HG03045 (cell line): ENCODE results near the gene MAP2.

ENCODE experiments used
- ATAC-seq: cut with Tn5 transposase; IDR thresholded peaks from one replicate; pipeline ENCODE4 v1.9.1; 2021; ENCODE audit warnings: mild to moderate bottlenecking, moderate library complexity; ENCODE audit not compliant: unreplicated experiment

MAP2 gene

DNA sequence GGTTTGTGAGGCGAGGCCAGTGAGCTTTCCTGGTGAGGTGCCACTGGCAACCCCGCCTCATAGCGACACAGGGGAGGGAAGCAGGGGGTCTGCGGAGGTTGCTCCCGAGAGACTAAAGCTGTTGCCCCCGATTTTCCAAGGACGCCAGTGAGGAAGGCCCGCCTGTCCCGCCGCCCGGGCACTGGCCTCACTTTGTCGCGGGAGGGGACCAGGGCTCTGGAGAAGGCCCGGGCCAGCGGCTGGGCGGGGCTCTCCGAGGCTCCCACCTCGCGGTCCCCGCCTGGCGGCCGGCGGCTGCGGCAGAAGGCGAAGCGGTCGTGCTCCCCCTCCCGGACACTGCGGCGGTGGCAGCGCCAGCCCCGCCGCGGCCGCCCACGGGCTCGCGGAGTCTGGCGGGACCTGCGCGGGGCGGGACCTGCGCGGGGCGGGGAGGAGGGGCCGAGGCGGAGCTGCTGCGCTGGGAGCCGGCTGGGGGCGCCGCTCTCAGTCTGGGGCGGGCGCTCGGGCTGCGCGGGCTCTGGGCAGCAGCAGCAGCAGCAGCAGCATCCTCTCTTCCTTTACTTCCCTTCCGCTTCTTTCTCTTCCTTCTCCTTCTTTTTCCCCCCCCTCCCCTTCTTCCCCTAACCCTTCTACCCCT, at the start of gene MAP2:
MAP2 (plus strand) TSS at position 486 of the 637 bp plus-strand sequence. CDS start 229,124 bp downstream, outside the sequence.
- ATAC-seq: peak; percentile 99

- no peak for ATAC-seq
Measured at GRCh38 chr2:209376686-209377085, 47.2 kb upstream of the MAP2 start.

DNA sequence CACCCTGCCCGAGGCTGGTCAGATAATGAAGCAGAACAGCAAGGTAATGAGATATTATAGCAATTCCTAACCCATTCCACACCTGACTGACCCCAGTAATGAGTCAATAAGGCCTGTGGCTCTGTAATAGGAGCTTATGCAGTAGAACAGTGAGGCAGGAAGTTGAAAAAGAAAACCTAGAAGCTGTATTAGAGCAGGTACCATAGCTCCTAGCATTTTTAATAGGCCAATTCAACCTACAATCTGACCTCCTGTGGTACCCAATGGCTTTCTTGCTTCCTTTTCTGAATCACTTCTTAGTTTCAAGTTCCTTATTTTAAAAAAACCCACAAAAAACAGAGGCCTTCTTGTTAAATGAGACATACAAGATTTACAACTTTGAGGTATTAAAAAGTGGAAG, 43.6 kb upstream of the MAP2 start:
- ATAC-seq: peak; percentile 87

DNA sequence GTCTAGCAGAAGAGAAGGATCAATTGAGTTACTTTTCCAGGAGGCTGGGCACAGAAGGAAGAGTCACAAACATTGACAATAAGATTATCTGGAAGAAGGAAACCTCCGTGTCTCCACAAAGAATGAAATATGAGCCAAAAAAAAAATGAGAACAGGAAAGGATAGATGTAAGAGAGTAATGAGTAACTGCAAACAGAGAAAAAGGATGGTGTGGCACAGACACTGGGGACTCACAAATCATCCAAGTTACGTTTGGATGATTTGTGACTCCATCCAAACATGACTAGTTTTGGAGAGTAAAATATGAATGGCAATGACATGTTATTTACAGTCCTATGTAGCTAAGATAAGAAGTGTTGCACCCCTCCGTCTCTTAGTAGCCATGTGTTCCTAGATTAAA, 42.8 kb upstream of the MAP2 start:
- ATAC-seq: no peak

DNA sequence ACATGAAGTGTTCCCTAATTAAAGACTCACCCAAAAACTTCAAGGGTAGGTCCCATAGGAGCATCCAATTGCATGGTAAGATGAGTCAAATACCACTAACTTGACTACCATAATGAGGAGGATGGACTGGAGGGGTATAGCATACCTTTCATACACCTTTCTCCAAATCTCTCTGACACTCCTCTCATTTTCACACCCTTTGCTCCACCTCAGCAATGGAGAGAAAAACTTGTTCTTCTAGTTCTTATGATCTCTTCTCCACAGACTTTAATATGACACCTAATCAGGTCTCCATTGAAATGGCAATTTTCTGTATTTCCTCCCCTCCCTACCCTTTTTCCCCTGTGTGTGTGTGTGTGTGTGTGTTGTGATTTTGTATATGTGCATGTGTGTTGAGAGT, 41.1 kb upstream of the MAP2 start:
- no peak for ATAC-seq

DNA sequence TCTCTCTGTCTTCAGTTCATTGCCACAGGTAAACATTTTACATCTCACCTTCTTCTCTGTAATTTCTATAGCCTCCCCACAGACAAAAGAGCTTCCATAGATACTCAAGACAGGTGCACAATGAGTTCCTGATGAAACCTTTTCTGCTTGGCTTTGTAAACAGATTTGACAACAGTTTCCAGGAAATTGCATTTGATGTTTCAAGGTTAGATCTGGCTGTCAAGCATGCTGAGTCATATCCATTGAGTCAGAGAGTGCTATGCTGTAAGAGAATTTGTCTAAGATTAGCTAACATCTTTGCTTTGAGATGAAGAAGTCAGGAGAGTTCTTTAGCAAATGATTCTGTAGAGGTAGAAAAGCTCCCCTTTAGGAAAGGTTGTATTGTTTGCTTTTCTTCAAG, 40.6 kb upstream of the MAP2 start:
- ATAC-seq: no peak

GRCh38 chr2:209387389-209387788, 36.5 kb upstream of the MAP2 start:
- no peak for ATAC-seq

- ATAC-seq: no peak
Measured at GRCh38 chr2:209388446-209389037, 35.3 kb upstream of the MAP2 start.

GRCh38 chr2:209389171-209389618, 34.7 kb upstream of the MAP2 start:
- no peak for ATAC-seq

DNA sequence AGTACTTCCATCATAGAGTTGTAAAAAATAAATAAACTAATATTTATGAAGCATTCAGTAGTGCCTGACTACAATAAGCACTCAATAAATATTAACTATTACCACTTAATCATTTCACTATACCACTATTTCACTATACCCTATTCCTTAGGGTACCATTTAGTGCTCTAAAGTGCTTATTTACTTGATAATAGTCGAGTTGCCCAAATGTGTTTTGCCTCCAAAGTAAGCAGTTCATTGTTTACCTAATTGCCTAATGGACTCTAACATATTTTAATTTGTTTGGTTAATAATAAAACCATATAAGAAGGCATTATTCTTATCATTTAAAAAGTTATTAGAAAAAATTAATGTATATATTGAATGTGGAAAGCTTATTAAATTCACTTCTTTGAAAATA, 33.0 kb upstream of the MAP2 start:
- ATAC-seq: no peak

DNA sequence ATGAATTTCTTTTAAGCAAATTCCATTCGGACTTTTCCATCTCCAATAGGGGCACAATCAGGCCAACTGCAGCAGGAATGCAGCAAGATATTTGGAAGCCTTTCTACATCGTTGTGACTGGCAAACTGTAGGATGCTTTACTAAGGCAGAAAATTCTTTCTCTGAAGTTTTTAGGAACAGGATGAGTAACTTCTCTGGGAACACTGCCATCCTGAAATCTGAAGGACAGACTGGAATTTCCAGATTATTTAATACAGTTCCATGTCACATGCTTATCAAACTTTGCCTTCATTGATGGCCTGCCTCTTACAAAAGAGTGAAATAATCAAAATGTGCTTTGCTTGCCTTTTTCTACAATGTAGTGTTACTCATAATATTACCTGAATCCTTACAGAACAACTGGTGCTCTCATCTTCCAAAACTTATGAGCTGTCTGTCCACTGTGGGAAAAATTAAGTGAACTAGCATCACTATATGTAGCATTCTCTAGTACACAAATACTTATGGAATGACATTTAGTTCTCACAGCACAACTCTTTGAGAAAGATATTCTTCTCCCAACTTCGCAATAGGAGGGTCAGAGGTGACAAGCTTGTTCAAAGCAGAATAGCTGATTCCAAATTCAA, 32.0 kb upstream of the MAP2 start:
- ATAC-seq: no peak

DNA sequence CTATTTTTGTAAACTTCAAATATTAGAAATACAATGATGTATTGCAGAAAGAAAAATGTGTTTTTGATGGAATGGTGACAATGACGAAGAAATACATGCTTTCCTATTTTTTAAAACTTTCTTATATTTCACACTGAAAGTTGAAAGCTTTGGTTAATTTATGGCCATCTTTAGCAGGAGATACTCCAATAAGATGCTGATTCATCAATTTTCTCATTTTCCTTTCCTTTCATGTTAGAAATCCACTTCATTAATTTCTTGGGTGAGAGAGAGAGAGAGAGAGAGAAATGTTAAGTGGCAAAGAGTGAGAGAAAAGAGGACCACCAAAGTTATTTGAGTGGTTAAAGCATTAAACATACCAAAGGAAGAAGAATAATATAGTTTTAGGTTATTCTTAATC, 28.6 kb upstream of the MAP2 start:
- no peak for ATAC-seq

DNA sequence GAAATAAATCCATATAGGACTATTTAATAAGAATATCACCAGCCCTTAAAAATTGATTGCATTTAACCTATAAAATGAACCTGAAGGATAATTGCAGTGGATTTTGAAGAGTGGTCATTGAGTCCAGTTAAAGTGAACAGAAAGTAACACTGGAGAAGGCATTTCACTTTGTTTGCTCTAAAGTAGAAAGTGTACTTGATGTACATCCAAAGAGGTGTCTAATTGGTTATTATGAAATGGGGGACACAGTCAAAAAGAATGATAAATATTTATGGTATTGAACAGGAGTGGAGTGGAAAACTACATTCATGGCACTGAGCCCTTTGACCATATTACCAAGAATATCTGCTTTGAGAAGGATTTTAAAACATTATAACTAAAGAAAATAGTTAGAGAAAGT, 28.2 kb upstream of the MAP2 start:
- ATAC-seq: no peak

DNA sequence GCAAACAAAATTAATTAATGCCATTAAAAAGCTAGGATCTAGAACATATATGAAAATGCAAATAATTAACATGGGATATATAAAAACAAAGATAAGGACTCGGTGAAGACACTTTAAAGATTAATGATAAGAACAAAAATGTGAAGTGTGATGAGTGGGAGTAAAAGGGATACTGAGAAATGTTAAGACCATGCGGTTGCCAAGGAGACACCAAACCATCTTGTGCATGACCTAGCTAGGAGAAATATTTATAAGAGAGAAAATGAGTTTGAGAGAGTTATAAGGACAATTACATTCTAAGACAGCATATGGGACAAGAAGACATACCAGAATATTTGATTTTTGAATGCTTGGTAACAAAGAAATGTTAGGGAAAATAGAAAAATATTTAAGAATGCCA, 25.4 kb upstream of the MAP2 start:
- no peak for ATAC-seq

GRCh38 chr2:209401788-209402187, 22.1 kb upstream of the MAP2 start:
- ATAC-seq: no peak

- ATAC-seq: no peak
Measured at GRCh38 chr2:209411296-209411695, 12.6 kb upstream of the MAP2 start.

DNA sequence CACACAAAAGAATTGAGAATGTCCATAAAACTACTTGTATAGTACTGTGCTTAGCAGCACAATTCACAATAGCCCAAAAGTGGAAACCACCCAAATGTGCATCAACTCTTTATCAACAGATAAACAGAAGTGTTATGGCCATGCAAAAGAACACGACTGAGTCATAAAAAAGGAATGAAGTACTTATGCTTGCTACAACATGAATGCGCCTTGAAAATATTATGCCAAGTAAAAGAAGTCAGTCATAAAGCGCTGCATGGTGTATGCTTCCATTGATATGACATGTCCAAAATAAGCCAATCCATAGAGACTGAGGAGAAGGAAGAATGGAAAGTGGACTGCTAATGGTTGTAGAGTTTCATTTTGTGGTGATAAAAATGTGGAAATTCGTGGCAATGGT, 12.1 kb upstream of the MAP2 start:
- ATAC-seq: no peak

GRCh38 chr2:209413311-209414014, 10.4 kb upstream of the MAP2 start:
- no peak for ATAC-seq

DNA sequence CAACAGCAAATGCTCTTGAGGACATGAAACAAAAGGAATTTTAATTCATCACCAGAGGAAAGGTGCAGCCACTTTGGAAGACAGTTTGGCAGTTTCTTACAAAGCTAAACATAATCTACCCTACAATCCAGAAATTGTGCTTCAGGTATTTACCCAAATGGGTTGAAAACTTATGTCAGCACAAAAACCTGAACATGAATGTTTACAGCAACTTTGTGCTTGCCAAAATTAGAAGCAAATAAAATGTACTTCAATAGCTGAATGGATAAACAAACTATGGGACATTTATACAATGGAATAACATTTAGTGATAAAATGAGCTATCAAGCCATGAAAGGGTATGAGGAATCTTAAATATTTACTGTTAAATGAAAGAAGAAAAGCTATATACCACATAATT, 6.9 kb upstream of the MAP2 start:
- no peak for ATAC-seq

GRCh38 chr2:209422191-209422754, 1.6 kb upstream of the MAP2 start:
- no peak for ATAC-seq

GRCh38 chr2:209424199-209424701, 403 bp downstream of the MAP2 start:
- peak; percentile 11 for ATAC-seq
